ENCODE measurements around the gene RBPMS2. TPM values are rescaled to one million over a fixed set of nuclear protein-coding genes. Genes with fewer than 3 reads are reported as not detected.
A peak's percentile ranks its signal among the peaks of the same experiment; 100 is the strongest.

The RBPMS2 gene
- total RNA-seq, 2 experiments from 2014 or later, result not detected

GRCh38 chr15:64717735-64718495 is 57.5 kb downstream of the RBPMS2 start:
- H3K4me1 ChIP-seq (ENCODE audit: insufficient read depth, low read length), result peaks cover 18% of the 10 kb centered on the region
- DNase-seq (peak in 8 of 14 experiments; percentile 11 to 59 (median 28)), ATAC-seq (ENCODE audit: poor library complexity) (peak; percentile 64)
- no peaks in the 10 kb centered on the region for H3K36me3 ChIP-seq (ENCODE audit: insufficient read depth, low read length)
- ChIA-PET POLR2A (interaction anchor here (0.5 to 2.3 kb wide), 4 partner anchors 10 to 176 kb away, joined by 3 to 11 read pairs (median 5); no protein-coding TSS in a partner anchor), CTCF (interaction anchor here (1.4 to 2.4 kb wide), 2 partner anchors 10 to 13 kb away, joined by 4 to 11 read pairs; no protein-coding TSS in a partner anchor)
- no peak overlapping the region for H3K4me3 ChIP-seq (ENCODE audit: low read length)
- Mint-ChIP-seq H3K36me3 (ENCODE audit: low read depth) (no peaks in the 10 kb centered on the region), H3K4me1 (ENCODE audit: low read depth) (peaks cover 24% of the 10 kb centered on the region), H3K27me3 (no peaks in the 10 kb centered on the region), H3K9me3 (no peaks in the 10 kb centered on the region), H3K4me3 (no peak overlapping the region), H3K27ac (peak overlapping the region; percentile 74)
- intact Hi-C loops (cut with DNase I, micrococcal nuclease), result no loop called here
- peak overlapping the region; percentile 15 to 38 for H3K27ac ChIP-seq (ENCODE audit: low read depth in 1 of 2, low read length in 2 of 2)
- no peak for TF ChIP-seq CTCF (IDR thresholded peaks at IDR 0.05)
- no peaks in the 10 kb centered on the region for H3K27me3 ChIP-seq (ENCODE audit: control insufficient read depth in 1 of 2, insufficient read depth in 2 of 2, low read length in 2 of 2)
- H3K9me3 ChIP-seq (ENCODE audit: control insufficient read depth in 1 of 2, insufficient read depth in 1 of 2, low read length in 2 of 2), result no peaks in the 10 kb centered on the region

GRCh38 chr15:64717130-64717529 is 58.3 kb downstream of the RBPMS2 start:
- TF ChIP-seq CTCF (IDR thresholded peaks at IDR 0.05), result no peak
- DNase-seq (no peak), ATAC-seq (ENCODE audit: poor library complexity) (peak; percentile 46)
- ChIA-PET POLR2A (interaction anchor here (1.1 to 2.3 kb wide), 3 partner anchors 11 to 177 kb away, joined by 4 to 11 read pairs (median 6); no protein-coding TSS in a partner anchor), CTCF (interaction anchor here (1.4 to 2.4 kb wide), 2 partner anchors 11 to 14 kb away, joined by 4 to 11 read pairs; no protein-coding TSS in a partner anchor)
- no peaks in the 10 kb centered on the region for H3K27me3 ChIP-seq (ENCODE audit: control insufficient read depth in 1 of 2, insufficient read depth in 2 of 2, low read length in 2 of 2)
- intact Hi-C loops (cut with DNase I, micrococcal nuclease), result no loop called here
- Mint-ChIP-seq H3K27me3 (no peaks in the 10 kb centered on the region), H3K9me3 (no peaks in the 10 kb centered on the region), H3K27ac (peak overlapping the region; percentile 74), H3K4me1 (ENCODE audit: low read depth) (peaks cover 24% of the 10 kb centered on the region), H3K4me3 (no peak overlapping the region), H3K36me3 (ENCODE audit: low read depth) (no peaks in the 10 kb centered on the region)
- H3K4me1 ChIP-seq (ENCODE audit: insufficient read depth, low read length), result peaks cover 18% of the 10 kb centered on the region
- H3K4me3 ChIP-seq (ENCODE audit: low read length), result no peak overlapping the region
- H3K9me3 ChIP-seq (ENCODE audit: control insufficient read depth in 1 of 2, insufficient read depth in 1 of 2, low read length in 2 of 2), result no peaks in the 10 kb centered on the region
- H3K27ac ChIP-seq (ENCODE audit: low read depth in 1 of 2, low read length in 2 of 2), result peak overlapping the region; percentile 14 to 38
- H3K36me3 ChIP-seq (ENCODE audit: insufficient read depth, low read length), result no peaks in the 10 kb centered on the region

- Histone ChIP-seq H3K4me1 (ENCODE audit: insufficient read depth, low read length) (peaks cover 18% of the 10 kb centered on the region), H3K4me3 (ENCODE audit: low read length) (no peak overlapping the region), H3K36me3 (ENCODE audit: insufficient read depth, low read length) (no peaks in the 10 kb centered on the region), H3K9me3 (ENCODE audit: control insufficient read depth in 1 of 2, insufficient read depth in 1 of 2, low read length in 2 of 2) (no peaks in the 10 kb centered on the region), H3K27ac (ENCODE audit: low read depth in 1 of 2, low read length in 2 of 2) (no peak overlapping the region), H3K27me3 (ENCODE audit: control insufficient read depth in 1 of 2, insufficient read depth in 2 of 2, low read length in 2 of 2) (no peaks in the 10 kb centered on the region)
- Mint-ChIP-seq H3K36me3 (ENCODE audit: low read depth) (no peaks in the 10 kb centered on the region), H3K4me3 (no peak overlapping the region), H3K4me1 (ENCODE audit: low read depth) (peaks cover 24% of the 10 kb centered on the region), H3K9me3 (no peaks in the 10 kb centered on the region), H3K27ac (no peak overlapping the region), H3K27me3 (no peaks in the 10 kb centered on the region)
- intact Hi-C loops (cut with DNase I, micrococcal nuclease), result no loop called here
- no peak for TF ChIP-seq CTCF (IDR thresholded peaks at IDR 0.05)
- CTCF ChIA-PET, result interaction anchor here (0.6 to 2.4 kb wide), 3 partner anchors 11 to 658 kb away, joined by 3 to 11 read pairs (median 3); no protein-coding TSS in a partner anchor
- ATAC-seq (ENCODE audit: poor library complexity) (no peak), DNase-seq (no peak)
- POLR2A ChIA-PET, result interaction anchor here (1.8 to 2.3 kb wide), 2 partner anchors 12 to 178 kb away, joined by 6 to 11 read pairs; no protein-coding TSS in a partner anchor
Observed at GRCh38 chr15:64716452-64716851, 58.9 kb downstream of the RBPMS2 start.
